GM21360 (cell line): Measurements from ENCODE around the gene CCDC27.

ENCODE experiments used
- ATAC-seq: cut with Tn5 transposase; IDR thresholded peaks from one replicate; pipeline ENCODE4 v1.9.1; 2021; ENCODE audit warnings: mild to moderate bottlenecking, moderate library complexity; ENCODE audit not compliant: unreplicated experiment

CCDC27 gene

DNA sequence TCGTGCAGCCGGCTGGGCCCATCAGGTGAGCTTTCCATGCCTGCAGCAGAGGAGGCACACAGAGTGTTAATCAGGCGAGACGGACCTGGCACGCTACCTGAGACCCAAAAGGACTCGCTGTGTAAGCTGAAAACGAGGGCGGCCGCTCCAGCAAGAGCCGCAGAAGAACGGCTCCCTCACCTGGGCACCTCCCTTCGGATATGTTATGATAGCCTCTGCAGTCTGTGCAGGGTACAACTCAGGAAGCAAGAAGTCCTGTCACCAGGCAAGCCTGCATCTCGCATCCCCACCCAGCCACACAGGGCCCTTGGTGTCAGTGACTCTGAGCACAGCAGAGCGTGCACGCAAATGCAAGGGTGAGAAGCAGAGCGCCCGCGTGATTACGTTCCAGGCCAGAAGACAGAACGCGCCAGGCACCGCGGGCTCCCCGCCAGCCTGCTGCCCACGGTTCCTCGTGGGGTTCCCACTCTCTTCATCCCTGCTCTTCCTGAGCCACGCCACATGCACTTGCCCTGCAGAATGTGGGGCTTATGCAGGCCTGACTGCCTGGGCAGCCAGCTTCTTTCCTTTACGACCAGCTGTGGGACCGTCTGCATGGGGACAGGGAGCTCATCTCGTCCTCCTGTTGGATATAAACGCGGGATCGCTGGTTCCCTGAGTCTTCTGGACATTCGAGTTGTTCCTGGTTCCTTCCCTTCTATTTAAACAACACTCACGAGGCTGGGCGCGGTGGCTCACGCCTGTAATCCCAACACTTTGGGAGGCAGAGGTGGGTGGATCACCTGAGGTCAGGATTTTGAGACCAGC, 64.3 kb downstream of the CCDC27 start:
- no peak for ATAC-seq

DNA sequence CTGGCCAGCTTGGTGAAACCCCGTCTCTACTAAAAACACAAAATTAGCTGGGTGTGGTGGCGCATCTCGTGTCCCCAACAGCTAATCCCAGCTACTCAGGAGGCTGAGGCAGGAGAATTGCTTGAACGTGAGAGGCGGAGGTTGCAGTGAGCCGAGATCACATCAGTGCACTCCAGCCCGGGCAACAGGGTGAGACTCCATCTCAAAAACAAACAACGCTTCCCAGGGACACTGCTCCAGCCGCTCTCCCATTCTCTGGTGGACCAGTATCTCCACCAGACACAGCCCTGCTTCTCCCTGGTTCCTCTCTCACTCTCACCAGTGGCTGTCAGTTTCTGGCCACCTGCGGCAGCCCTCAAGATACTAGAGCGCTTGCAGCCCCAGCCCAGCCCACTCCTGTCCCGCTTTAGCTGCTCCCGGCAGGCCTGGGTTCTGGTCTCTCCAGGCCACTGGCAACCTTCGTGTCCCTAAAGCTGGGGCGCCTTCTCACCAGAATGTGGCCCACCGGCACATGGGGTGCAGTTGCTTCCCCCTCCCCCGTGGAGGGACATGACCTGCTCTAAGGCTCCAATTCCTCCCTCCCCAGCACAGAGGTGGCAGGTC, 65.0 kb downstream of the CCDC27 start:
- no peak for ATAC-seq

DNA sequence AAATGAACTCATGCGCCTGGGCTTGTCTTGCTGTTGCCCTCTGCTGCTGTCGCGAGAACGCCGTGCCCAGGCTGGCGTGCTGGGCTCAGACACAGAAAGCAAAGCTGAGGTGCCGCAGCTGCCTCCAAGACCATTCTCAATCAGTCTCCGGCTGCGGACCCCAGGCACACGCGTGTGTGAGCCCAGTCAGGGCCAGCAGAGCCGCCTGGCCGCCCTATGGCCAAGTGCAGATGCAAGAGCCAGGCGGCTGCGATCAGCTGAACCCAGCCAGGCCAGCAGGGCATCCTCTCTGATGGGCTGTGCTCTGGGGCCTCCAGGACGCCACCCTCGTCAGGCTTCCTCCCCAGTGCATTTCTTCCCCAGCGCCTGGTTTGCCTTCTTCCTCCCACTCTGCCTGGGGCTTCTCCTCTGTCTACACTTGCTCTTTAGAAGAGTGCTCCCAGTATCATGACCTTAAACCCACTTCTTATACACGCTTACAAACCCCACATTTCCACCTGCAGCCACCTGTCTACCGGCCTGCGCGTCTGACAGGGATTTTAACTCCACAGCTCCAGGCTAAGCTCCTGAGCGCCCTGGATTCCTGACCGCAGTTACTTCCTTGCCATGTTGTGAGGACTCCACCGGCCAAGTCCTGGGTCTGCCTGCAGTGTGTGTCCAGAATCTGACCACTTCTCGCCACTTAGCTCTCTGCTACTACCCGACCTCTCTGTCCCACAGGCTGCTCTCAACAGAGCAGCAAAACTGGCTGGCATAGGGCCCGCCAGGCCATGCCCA, 65.8 kb downstream of the CCDC27 start:
- no peak for ATAC-seq

DNA sequence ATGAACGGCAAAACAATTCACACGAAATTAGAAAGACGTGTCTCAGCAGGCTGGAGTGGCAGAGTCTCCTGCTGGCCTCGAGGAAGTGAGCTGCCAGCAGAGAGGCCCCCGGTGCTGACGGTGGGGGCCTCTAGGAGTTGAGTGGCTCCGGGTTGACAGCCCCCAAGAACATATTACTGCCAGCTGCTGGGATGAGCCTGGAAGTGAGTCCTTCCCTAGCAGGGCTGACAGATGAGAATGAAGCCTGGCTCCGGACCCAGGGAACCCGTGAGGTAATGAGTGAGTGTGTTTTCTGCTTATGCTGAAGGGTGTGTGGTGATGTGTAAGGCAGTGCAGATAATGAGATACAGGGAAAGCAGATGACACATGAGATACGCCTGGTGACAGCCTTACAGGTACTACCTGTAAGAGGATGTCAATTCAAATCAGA, 67.5 kb downstream of the CCDC27 start:
- ATAC-seq = no peak

DNA sequence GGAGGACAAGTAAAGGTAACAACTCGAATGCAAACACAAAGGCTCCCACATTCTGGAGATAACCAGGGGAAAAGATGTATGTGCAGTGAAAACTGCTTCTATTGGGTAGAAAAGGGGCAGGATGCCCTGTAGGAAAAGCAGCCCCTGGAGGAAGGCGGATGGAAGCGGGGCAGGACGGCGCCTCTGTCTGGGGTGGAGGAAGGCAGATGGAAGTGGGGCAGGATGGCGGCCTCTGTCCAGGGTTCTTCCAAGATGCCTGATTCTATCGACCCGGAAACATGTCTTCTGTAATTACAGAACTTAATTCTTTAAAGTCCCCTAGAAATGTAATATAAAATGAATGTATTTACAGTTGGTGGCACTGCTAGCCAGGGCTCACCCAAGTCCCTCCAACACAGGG, 68.1 kb downstream of the CCDC27 start:
- ATAC-seq = no peak

DNA sequence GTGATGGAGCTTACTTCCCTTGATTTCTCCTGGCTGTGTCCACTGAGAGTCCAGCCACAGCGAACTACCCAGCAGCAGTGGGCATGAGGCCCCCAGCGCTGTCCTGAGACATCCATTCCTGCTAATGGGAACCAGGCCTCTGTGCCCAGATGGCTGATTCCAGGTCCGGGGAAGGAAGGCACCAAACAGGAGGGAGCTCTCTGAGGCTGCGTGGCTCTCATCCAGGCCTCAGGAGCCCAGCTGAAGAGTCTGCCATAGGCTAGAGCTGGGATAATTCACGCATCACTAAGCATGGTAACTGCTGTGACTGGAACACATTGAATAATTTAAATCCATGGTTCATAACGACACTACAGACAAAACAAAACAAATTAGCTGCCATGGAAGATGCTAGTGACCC, 68.8 kb downstream of the CCDC27 start:
- ATAC-seq = no peak
